Heart right ventricle (tissue), 16 donors: Measurements from ENCODE around the gene SLC12A2. TPM values are rescaled to one million over a fixed set of nuclear protein-coding genes. Genes with fewer than 3 reads are reported as not detected.

Experiments used
- ATAC-seq, 8 donors: fragments of 200-7000 bp; cut with Tn5 transposase; one replicate each; pipeline ENCODE4 v1.9.1; 2020; ENCODE audit warnings: mild to moderate bottlenecking in 8 of 8, moderate library complexity in 8 of 8, moderate number of reproducible peaks in 1 of 8
- DNase-seq, 2 donors: peaks; one replicate each; pipeline ENCODE4 v3.0.0-alpha.2; 2020
- H3K27ac ChIP-seq, 10 donors: fragments of 200-600 bp; sonication (generic) in 2 of 10; one replicate each; pipeline versions ENCODE4 v1.5.0 to v1.8.0; 2020 to 2022; ENCODE audit warnings: mild to moderate bottlenecking in 3 of 10
- H3K27me3 ChIP-seq, 7 donors: fragments of 200-600 bp; one replicate each; pipeline ENCODE4 v1.8.0; 2021 to 2022; ENCODE audit warnings: mild to moderate bottlenecking in 2 of 7
- H3K36me3 ChIP-seq, 9 donors: fragments of 200-600 bp; sonication (generic) in 1 of 9; one replicate each; pipeline versions ENCODE4 v1.5.0 to v1.8.0; 2020 to 2022; ENCODE audit warnings: mild to moderate bottlenecking in 2 of 9
- H3K4me1 ChIP-seq, 9 donors: fragments of 200-600 bp; sonication (generic) in 1 of 9; one replicate each; pipeline versions ENCODE4 v1.5.0 to v1.8.0; 2020 to 2022; ENCODE audit warnings: mild to moderate bottlenecking in 4 of 9
- H3K4me3 ChIP-seq, 10 donors: fragments of 200-600 bp; sonication (generic) in 2 of 10; one replicate each; pipeline versions ENCODE4 v1.5.0 to v1.8.0; 2020 to 2022; ENCODE audit warnings: mild to moderate bottlenecking in 7 of 10, moderate library complexity in 2 of 10
- H3K9me3 ChIP-seq, 11 donors: fragments of 200-600 bp in 10 of 11; sonication (generic) in 2 of 11; one replicate each; pipeline versions ENCODE4 v1.5.0 to v1.8.0; 2013 to 2022; ENCODE audit warnings: mild to moderate bottlenecking in 2 of 11, control low read depth in 1 of 11, moderate library complexity in 1 of 11
- CTCF ChIP-seq, 9 donors: fragments of 200-600 bp; sonication (generic) in 2 of 9; IDR thresholded peaks; one replicate each; pipeline versions ENCODE4 v1.5.0 to v1.8.0; 2021 to 2022; ENCODE audit warnings: antibody characterized with exemption in 9 of 9, mild to moderate bottlenecking in 5 of 9, moderate library complexity in 1 of 9
- WGBS, 2 donors: extraction: QIAGEN DNeasy Blood & Tissue Kit; methylation state at CpG; one replicate each; pipeline ENCODE4 v1.1.7; 2013; ENCODE audit warnings: inconsistent platforms in 1 of 2; 5-methylcytosine and 5-hydroxymethylcytosine counted together
- intact Hi-C, 10 donors: fragments of 100-400 bp; cut with DNase I; formaldehyde crosslinking; loops; one replicate each; pipeline versions ENCODE4 v1.11.1 to v1.14.2; 2022
- polyA plus RNA-seq, 2 donors: library from polyadenylated mRNA; stranded (reverse); fragments of 200-250 nt; gene quantifications; one replicate each; pipeline ENCODE4 v1.2.3, GENCODE V29; 2013
- total RNA-seq, 10 donors: library from RNA; stranded (reverse); fragmentation: NEBNext Ultra II Directional in 3 of 10; extraction: Animal tissue kit (Norgen Biotek cat#: 25700) in 3 of 10; gene quantifications; one replicate each; pipeline versions ENCODE4 v1.2.1 to v1.2.4, GENCODE V29; 2021 to 2023
- donor health status: Arrhythmogenic right ventricular cardiomyopathy.
- donor health status: ischemic (EF 13 %, LVEDD 7.1; RV severe dilation, severe dysfunction).
- donor health status: healthy with polysubstance abuse.
- donor health status: DM: no; HTN: yes; CAD: no.
- donor health status: DM: no; HTN: no; CAD: no.
- donor health status: ischemic (EF 25% LVEDD 6.9; RV normal size, moderate dysfunction).
- donor health status: ischemic (EF 25% LVEDD 5.7; RV mildly dilated, moderate dysfunction).
- donor health status: healthy.
- donor health status: DM: yes; HTN: yes; CAD: no.
- donor health status: Ischemic cardiomyopathy.
- donor health status: ischemic (EF 35%, LVEDD 5.7; RV mildly dilated, moderate dysfunction).
- donor health status: nonischemic (EF 11% LVEDD 7.7; RV severe dilation, severe dysfunction).
- donor health status: DM: yes; HTN: yes; CAD: no.
- donor health status: PGD.
- donor health status: ischemic (EF 29% LVEDD 5.4; RV normal size, mild dysfunction).
- donor health status: nonischemic (EF 23%, LVEDD 6.1; RV moderate dilation, normal function).

Gene SLC12A2
- total and polyA plus RNA-seq, 12 donors = 2.5 to 23.0 (median 15.4) TPM

- Histone ChIP-seq H3K9me3 (no peaks in the 10 kb centered on the region), H3K36me3 (peaks cover 0 to 92% (median 14%) of the 10 kb centered on the region in 9 donors), H3K27me3 (no peaks in the 10 kb centered on the region), H3K4me1 (no peaks in the 10 kb centered on the region), H3K4me3 (no peak overlapping the region), H3K27ac (no peak overlapping the region)
- TF ChIP-seq CTCF (IDR thresholded peaks at IDR 0.05) = no peak
- no peak for DNase-seq
- no peak for ATAC-seq
- intact Hi-C loops = no loop called here
Observed at GRCh38 chr5:128135286-128135685, 51.7 kb downstream of the SLC12A2 start.

DNA sequence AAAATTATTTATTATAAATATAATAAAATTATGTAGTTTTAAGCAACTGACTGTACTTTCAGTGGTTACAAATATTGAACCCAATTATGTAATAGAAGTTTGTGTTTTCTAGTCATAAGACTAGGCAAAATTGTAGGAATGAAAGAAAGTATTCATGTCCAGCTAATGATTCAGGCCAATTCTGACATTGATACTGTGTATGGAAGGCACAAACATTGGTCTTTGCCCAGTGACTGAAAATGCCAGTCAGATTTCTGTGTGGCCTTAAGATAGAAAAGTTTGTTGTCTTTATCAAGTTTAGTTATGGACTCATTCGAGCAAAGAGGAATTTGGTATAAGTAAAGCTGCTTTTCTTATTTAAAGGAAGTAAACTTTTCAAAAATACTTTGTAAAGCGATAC is 60.3 kb downstream of the SLC12A2 start:
- no peaks in the 10 kb centered on the region for H3K4me1 ChIP-seq
- H3K27ac ChIP-seq = no peak overlapping the region
- no peak overlapping the region for H3K4me3 ChIP-seq
- ATAC-seq (no peak), DNase-seq (no peak)
- no peaks in the 10 kb centered on the region for H3K9me3 ChIP-seq
- peaks cover 0 to 64% (median 15%) of the 10 kb centered on the region in 9 donors for H3K36me3 ChIP-seq
- intact Hi-C loops = no loop called here
- H3K27me3 ChIP-seq = no peaks in the 10 kb centered on the region
- TF ChIP-seq CTCF (IDR thresholded peaks at IDR 0.05) = no peak
- 88 to 95% methylated on average over 2 of the region's 2 CpGs for WGBS, 2 donors

DNA sequence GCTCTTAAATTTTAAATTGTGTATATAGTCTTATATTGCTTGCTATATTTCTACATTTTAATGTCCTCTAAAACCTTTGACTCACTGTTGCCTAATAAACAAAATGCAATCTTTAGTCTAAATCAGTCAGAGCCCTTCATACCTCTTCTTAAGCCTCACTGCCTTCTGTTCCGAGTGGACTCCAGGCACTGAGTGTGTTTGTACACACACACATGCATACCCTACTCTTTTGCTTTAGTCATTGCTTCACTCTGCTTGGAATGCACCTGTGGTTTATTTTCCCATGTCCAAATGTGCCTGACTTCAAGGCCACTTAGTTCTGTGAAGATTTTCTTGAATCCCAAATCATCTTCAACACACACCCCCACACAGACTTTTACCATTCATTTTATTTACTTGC is 60.9 kb downstream of the SLC12A2 start:
- 94% methylated on average over 1 of the region's 1 CpG for WGBS, 2 donors
- Histone ChIP-seq H3K4me1 (no peaks in the 10 kb centered on the region), H3K4me3 (no peak overlapping the region), H3K27me3 (no peaks in the 10 kb centered on the region), H3K27ac (no peak overlapping the region), H3K9me3 (no peaks in the 10 kb centered on the region), H3K36me3 (peaks cover 0 to 64% (median 16%) of the 10 kb centered on the region in 9 donors)
- DNase-seq = no peak
- ATAC-seq = no peak
- no peak for TF ChIP-seq CTCF (IDR thresholded peaks at IDR 0.05)
- intact Hi-C loops = no loop called here

DNA sequence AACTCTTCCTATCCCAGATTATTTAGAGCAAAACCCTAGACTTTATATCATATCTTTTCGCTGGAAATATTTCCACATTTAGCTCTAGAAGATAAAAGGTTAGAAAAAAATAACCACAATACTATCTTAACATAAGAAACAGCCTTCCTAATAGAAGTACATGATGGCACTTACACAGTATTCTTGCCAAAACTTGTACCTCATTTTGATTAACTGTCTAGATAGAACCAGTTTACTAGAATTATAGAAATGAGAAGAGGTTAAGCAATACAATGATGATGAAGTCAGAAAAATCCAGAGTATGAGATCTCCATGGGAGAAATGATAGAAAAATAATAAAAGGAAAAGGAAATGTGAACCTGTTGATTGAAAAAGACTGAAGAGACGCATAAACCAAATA is 63.1 kb downstream of the SLC12A2 start:
- no peak for DNase-seq
- Histone ChIP-seq H3K27me3 (no peaks in the 10 kb centered on the region), H3K27ac (no peak overlapping the region), H3K36me3 (peaks cover 0 to 69% (median 18%) of the 10 kb centered on the region in 9 donors), H3K4me1 (no peaks in the 10 kb centered on the region), H3K4me3 (no peak overlapping the region), H3K9me3 (no peaks in the 10 kb centered on the region)
- no peak for ATAC-seq
- WGBS, 2 donors = 63 to 78% methylated on average over 2 of the region's 2 CpGs
- TF ChIP-seq CTCF (IDR thresholded peaks at IDR 0.05) = no peak
- intact Hi-C loops = no loop called here
